Forelimb muscle (tissue), 1 donor: ENCODE measurements around the gene PCDHB12. TPM values are rescaled to one million over a fixed set of nuclear protein-coding genes. Genes with fewer than 3 reads are reported as not detected.
"Not testable (repeated sequence)": the region's sequence is repeated elsewhere in the genome, so short reads cannot be mapped to it uniquely, and the experiment has no call there.

Experiments used
- DNase-seq: peaks from one replicate; pipeline ENCODE4 v3.0.0-alpha.2; 2013; ENCODE audit warnings: low read depth
- polyA plus RNA-seq: library from polyadenylated mRNA; unstranded; fragments of 120-200 nt; gene quantifications from one replicate; pipeline ENCODE4 v1.2.1, GENCODE V29; 2013; ENCODE audit not compliant: insufficient read length

PCDHB12 gene
- polyA plus RNA-seq: 2.5 TPM

- DNase-seq: no peak
Observed at GRCh38 chr5:141208478-141208877, at the start of gene PCDHB12. PCDHB12 (plus strand) TSS chr5:141208719; CDS start chr5:141208908, 189 bp downstream.

DNA sequence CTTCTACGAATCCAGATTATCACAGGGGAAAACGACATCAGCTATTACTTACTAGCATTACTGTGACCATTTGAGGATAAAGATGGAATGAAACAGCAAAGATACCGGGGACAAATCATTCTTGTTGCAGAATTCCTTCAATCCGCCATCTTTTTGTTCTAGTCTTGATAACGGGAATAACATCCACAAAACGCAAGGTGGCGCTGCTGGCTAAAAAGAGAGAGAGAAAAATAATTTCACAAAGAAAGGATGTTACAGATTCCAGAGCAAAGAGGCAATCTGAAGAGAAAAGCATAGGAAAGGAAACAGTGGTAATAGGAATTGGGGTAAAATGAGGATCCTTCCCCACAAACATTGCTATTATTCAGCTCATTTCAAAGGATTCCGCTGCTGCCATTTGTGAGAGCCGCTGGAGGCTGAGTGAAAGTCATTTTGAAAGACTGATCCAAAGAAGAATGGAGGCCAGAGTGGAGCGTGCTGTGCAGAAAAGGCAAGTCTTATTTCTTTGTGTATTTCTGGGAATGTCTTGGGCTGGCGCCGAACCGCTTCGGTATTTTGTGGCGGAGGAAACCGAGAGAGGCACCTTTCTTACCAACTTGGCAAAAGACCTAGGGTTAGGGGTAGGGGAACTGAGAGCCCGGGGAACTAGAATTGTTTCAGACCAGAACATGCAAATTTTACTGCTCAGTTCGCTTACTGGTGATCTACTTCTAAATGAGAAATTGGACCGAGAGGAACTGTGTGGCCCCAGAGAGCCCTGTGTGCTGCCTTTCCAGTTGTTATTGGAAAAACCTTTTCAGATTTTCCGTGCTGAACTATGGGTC, 35.9 kb upstream of the PCDHB12 start, which contains the start of gene PCDHB7:
Gene PCDHB7 (plus strand): TSS at position 264 of the 824 bp plus-strand sequence. CDS start 192 bp downstream, at position 456.
- no peak for DNase-seq

GRCh38 chr5:141174291-141175104, 34.0 kb upstream of the PCDHB12 start:
- DNase-seq: not testable (repeated sequence)

GRCh38 chr5:141175933-141176332, 32.6 kb upstream of the PCDHB12 start:
- no peak for DNase-seq

- DNase-seq: not testable (repeated sequence)
Observed at GRCh38 chr5:141177577-141178191, 30.8 kb upstream of the PCDHB12 start, which contains the start of gene PCDHB8. PCDHB8 (plus strand) TSS chr5:141177790; CDS start chr5:141178035, 245 bp downstream.

DNA sequence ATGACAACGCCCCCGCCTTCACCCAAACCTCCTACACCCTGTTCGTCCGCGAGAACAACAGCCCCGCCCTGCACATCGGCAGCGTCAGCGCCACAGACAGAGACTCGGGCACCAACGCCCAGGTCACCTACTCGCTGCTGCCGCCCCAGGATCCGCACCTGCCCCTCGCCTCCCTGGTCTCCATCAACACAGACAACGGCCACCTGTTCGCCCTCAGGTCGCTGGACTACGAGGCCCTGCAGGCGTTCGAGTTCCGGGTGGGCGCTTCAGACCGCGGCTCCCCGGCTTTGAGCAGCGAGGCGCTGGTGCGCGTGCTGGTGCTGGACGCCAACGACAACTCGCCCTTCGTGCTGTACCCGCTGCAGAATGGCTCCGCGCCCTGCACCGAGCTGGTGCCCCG, 29.1 kb upstream of the PCDHB12 start:
- DNase-seq: not testable (repeated sequence)

DNA sequence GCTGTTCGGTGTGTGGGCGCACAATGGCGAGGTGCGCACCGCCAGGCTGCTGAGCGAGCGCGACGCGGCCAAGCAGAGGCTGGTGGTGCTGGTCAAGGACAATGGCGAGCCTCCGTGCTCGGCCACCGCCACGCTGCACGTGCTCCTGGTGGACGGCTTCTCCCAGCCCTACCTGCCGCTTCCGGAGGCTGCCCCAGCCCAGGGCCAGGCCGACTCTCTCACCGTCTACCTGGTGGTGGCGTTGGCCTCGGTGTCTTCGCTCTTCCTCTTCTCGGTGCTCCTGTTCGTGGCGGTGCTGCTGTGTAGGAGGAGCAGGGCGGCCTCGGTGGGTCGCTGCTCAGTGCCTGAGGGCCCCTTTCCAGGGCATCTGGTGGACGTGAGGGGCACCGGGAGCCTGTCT, 28.6 kb upstream of the PCDHB12 start:
- DNase-seq: not testable (repeated sequence)

DNA sequence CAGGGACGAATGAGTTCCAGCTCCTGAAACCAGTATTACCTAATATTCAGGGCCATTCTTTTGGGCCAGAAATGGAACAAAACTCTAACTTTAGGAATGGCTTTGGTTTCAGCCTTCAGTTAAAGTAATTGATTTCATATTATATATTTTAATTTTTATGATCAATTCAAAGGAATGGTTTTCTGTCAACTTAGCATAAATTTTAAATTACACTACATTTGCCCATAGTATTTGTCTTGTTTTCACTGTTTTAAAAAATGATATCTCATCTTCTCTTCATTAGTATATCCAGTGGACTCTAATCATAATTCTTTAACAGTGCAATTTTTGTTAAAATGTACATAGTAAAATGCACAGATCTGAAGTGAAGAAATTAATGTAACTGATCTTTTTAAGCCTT, 28.2 kb upstream of the PCDHB12 start:
- no peak for DNase-seq

DNA sequence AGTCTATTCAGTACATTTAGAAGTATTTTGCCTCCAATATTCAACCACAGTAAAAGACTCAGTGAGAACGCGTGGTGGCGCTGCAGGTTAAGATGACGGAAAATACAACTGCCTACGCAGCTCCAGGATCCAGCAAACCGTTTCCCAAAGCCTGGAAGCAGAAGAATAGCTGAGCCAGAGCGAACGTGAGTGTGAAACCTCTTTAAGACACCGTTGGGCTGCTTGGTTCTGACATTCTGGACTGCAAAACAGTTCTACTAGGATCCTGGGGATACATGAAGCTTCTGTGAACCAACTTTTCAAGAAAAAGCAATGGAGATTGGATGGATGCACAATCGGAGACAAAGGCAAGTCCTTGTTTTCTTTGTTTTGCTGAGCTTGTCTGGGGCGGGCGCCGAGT, 26.3 kb upstream of the PCDHB12 start, which contains the start of gene PCDHB16:
Gene PCDHB16 (plus strand): TSS at position 140 of the 400 bp plus-strand sequence. CDS start 173 bp downstream, at position 313.
- DNase-seq: no peak

DNA sequence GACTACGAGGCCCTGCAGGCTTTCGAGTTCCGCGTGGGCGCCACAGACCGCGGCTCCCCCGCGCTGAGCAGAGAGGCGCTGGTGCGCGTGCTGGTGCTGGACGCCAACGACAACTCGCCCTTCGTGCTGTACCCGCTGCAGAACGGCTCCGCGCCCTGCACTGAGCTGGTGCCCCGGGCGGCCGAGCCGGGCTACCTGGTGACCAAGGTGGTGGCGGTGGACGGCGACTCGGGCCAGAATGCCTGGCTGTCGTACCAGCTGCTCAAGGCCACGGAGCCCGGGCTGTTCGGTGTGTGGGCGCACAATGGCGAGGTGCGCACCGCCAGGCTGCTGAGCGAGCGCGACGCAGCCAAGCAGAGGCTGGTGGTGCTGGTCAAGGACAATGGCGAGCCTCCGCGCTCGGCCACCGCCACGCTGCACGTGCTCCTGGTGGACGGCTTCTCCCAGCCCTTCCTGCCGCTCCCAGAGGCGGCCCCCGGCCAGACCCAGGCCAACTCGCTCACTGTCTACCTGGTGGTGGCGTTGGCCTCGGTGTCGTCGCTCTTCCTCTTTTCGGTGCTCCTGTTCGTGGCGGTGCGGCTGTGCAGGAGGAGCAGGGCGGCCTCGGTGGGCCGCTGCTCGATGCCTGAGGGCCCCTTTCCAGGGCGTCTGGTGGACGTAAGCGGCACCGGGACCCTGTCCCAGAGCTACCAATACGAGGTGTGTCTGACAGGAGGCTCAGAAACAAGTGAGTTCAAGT, 24.2 kb upstream of the PCDHB12 start:
- DNase-seq: not testable (repeated sequence)

DNA sequence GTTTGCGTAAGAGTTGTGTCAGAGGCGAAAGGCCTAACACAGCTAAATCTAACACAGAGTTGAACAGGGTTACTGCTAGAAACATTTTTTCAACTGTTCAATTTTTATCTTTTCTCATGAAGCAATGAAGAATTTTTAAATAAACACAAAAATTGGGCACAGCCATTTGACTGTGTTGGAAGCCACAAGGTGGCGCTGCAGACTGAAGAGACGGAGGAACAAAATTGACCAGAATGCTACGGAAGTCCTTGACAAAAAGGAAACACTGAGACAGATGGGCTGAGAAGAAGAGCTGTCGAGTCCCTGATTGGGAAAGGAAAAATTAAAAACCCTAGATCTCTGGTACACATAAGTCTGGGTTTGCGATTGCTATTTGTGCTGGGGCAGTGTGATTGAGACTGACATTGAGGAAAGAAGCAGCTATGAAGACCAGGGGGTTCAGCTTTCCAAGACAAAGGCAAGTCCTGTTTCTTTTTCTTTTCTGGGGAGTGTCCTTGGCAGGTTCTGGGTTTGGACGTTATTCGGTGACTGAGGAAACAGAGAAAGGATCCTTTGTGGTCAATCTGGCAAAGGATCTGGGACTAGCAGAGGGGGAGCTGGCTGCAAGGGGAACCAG, 21.5 kb upstream of the PCDHB12 start, which contains the start of gene PCDHB9:
Gene PCDHB9 (plus strand): TSS at position 265 of the 616 bp plus-strand sequence. CDS start 158 bp downstream, at position 423.
- DNase-seq: no peak

DNA sequence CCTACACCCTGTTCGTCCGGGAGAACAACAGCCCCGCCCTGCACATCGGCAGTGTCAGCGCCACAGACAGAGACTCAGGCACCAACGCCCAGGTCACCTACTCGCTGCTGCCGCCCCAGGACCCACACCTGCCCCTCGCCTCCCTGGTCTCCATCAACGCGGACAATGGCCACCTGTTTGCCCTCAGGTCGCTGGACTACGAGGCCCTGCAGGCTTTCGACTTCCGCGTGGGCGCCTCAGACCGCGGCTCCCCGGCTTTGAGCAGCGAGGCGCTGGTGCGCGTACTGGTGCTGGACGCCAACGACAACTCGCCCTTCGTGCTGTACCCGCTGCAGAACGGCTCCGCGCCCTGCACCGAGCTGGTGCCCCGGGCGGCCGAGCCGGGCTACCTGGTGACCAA, 19.8 kb upstream of the PCDHB12 start:
- DNase-seq: not testable (repeated sequence)

DNA sequence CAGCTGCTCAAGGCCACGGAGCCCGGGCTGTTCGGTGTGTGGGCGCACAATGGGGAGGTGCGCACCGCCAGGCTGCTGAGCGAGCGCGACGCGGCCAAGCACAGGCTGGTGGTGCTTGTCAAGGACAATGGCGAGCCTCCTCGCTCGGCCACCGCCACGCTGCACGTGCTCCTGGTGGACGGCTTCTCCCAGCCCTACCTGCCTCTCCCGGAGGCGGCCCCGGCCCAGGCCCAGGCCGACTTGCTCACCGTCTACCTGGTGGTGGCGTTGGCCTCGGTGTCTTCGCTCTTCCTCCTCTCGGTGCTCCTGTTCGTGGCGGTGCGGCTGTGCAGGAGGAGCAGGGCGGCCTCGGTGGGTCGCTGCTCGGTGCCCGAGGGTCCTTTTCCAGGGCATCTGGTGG, 19.4 kb upstream of the PCDHB12 start:
- DNase-seq: not testable (repeated sequence)

DNA sequence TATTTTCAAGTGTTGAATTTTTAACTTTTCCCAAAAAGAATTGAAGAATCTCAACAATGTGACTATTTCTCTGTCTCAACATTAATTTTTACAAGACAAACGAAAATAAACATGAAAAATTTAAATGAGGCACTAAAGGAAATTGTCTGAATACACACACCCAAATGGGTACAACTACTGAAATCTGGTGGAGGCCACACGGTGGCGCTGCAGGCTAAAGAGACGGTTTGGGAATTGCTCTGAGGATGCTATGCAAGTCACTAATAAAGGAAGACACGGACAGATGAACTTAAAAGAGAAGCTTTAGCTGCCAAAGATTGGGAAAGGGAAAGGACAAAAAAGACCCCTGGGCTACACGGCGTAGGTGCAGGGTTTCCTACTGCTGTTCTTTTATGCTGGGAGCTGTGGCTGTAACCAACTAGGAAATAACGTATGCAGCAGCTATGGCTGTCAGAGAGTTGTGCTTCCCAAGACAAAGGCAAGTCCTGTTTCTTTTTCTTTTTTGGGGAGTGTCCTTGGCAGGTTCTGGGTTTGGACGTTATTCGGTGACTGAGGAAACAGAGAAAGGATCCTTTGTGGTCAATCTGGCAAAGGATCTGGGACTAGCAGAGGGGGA, 16.3 kb upstream of the PCDHB12 start, which contains the start of gene PCDHB10:
Gene PCDHB10 (plus strand): TSS at position 244 of the 616 bp plus-strand sequence. CDS start 200 bp downstream, at position 444.
- no peak for DNase-seq

- not testable (repeated sequence) for DNase-seq
Observed at GRCh38 chr5:141194332-141194731, 14.2 kb upstream of the PCDHB12 start.

GRCh38 chr5:141196363-141196762, 12.2 kb upstream of the PCDHB12 start:
- DNase-seq: no peak

DNA sequence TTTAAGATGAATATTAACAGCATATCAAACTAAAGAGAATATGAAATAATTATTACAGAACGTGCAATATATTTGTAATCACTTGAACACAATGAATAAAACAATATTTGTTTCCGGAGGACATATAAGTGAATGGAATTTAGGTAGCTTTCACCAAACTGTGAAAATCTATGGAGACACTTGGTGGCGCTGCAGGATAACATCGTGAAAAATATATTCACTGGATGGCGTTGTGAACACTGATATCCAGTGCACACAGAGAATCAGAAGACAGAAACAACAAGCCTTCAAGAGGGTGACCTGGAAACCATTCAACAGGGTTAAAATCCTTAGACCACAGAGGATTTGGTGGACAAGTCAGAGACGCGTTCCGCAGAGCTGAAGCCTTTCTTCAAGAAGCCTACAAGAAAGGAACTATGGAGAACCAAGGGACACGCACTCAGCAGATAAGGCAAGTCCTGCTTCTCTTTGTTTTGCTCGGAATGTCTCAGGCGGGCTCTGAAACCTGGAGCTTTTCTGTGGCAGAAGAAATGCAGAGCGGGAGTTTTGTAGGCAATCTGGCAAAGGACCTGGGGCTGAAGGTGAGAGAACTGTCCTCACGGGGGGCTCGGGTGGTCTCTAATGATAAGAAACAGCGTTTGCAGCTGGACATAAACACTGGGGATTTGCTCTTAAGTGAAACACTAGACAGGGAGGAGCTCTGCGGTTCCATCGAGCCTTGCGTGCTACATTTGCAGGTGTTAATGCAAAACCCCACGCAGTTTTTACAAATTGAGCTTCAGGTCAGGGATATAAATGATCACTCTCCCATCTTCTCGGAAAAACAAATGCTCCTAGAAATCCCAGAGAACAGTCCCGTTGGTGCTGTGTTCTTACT, 8.9 kb upstream of the PCDHB12 start, which contains the start of gene PCDHB11:
Gene PCDHB11 (plus strand): TSS at position 269 of the 877 bp plus-strand sequence. CDS start 148 bp downstream, at position 417.
- no peak for DNase-seq

DNA sequence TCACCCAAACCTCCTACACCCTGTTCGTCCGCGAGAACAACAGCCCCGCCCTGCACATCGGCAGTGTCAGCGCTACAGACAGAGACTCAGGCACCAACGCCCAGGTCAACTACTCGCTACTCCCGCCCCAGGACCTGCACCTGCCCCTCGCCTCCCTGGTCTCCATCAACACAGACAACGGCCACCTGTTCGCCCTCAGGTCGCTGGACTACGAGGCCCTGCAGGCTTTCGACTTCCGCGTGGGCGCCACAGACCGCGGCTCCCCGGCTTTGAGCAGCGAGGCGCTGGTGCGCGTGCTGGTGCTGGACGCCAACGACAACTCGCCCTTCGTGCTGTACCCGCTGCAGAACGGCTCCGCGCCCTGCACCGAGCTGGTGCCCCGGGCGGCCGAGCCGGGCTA, 7.4 kb upstream of the PCDHB12 start:
- not testable (repeated sequence) for DNase-seq

- not testable (repeated sequence) for DNase-seq
Observed at GRCh38 chr5:141201646-141202045, 6.9 kb upstream of the PCDHB12 start.
